ENCODE results near the gene TMEM59.

DNA sequence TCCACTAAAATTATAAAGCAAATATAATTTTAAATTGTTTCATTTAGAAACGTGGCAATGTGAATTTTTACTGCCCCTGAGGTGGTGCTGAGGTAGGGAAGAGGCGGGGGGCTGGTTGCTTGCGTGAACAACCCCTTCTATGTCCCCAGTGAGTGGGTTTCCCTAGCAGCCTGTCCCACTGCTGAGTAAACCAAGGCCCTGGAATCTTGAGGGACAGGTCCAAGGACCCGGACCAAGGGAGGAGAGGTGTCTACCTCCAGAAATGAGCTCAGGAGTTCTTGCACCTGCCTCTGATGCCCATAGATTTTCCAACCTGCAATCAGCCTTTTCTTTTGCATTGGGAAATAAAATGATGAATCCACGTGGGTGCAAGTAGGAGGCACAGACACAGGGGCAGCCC, 34.4 kb downstream of the TMEM59 start:
- TF ChIP-seq YY1 (IDR thresholded peaks at IDR 0.05; ENCODE audit: low read depth) (no peak), RAD21 (IDR thresholded peaks at IDR 0.05; ENCODE audit: low read depth) (no peak), TAF1 (IDR thresholded peaks at IDR 0.05; ENCODE audit: low read depth) (no peak), EP300 (IDR thresholded peaks at IDR 0.05; ENCODE audit: borderline replicate concordance) (no peak)
